Activated CD8-positive, alpha-beta memory T cell treated with anti-CD3 and anti-CD28 coated beads for 24 hours (primary cell): Measurements from ENCODE around the gene GATA2.

Experiments
- DNase-seq: peaks from one replicate; pipeline ENCODE4 v3.0.0-alpha.2; 2020

GATA2 gene

GRCh38 chr3:128487813-128488635, 5.0 kb downstream of the GATA2 start:
- peak; percentile 74 for DNase-seq

GRCh38 chr3:128487538-128487812, 5.5 kb downstream of the GATA2 start:
- DNase-seq, result no peak

- DNase-seq, result peak; percentile 67
Observed at GRCh38 chr3:128486681-128487537, 6.1 kb downstream of the GATA2 start.

- no peak for DNase-seq
Observed at GRCh38 chr3:128486205-128486628, 6.8 kb downstream of the GATA2 start.

- no peak for DNase-seq
Observed at GRCh38 chr3:128485282-128486204, 7.5 kb downstream of the GATA2 start.

- no peak for DNase-seq
Observed at GRCh38 chr3:128484404-128485281, 8.4 kb downstream of the GATA2 start.

GRCh38 chr3:128483657-128484403, 9.2 kb downstream of the GATA2 start:
- DNase-seq, result no peak

- DNase-seq, result no peak
Observed at GRCh38 chr3:128482666-128483656, 10.0 kb downstream of the GATA2 start.

GRCh38 chr3:128482175-128482574, 10.8 kb downstream of the GATA2 start:
- DNase-seq, result no peak

- DNase-seq, result no peak
Observed at GRCh38 chr3:128481438-128481942, 11.5 kb downstream of the GATA2 start.

- DNase-seq, result no peak
Observed at GRCh38 chr3:128480717-128481437, 12.1 kb downstream of the GATA2 start.

- DNase-seq, result no peak
Observed at GRCh38 chr3:128480278-128480677, 12.7 kb downstream of the GATA2 start.

GRCh38 chr3:128479558-128480086, 13.4 kb downstream of the GATA2 start:
- DNase-seq, result no peak

GRCh38 chr3:128478576-128479506, 14.2 kb downstream of the GATA2 start:
- no peak for DNase-seq

GRCh38 chr3:128476659-128477058, 16.3 kb downstream of the GATA2 start:
- no peak for DNase-seq

GRCh38 chr3:128475355-128475754, 17.6 kb downstream of the GATA2 start:
- no peak for DNase-seq

- no peak for DNase-seq
Observed at GRCh38 chr3:128473737-128474136, 19.3 kb downstream of the GATA2 start.

- DNase-seq, result no peak
Observed at GRCh38 chr3:128473180-128473519, 19.9 kb downstream of the GATA2 start.
